ENCODE measurements around the gene IQGAP2. TPM values are rescaled to one million over a fixed set of nuclear protein-coding genes. Genes with fewer than 3 reads are reported as not detected.

Gene IQGAP2
- total and polyA plus RNA-seq, 2 of the 8 experiments (the other 6 are each of a cell fraction or from before 2014, with no cell fraction given), result 19.7 to 66.0 TPM

DNA sequence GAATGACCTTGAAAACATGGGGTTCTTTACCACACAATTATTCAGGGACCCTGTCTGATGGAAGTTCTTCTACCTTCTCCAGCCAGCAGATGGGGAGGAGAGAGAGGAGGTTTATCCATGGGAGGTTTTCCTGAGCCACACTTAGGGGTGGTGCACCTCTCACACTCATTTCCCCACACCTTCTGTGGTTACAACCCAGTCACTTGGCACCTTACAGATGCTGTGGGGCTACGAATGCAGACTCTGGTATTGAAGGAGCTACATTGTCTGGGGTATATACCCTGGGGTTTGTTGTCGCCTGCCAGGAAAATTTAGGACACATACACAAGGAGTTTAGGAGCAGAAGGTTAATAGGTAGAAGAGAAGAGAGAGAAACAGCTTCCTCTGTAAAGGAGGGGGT lies 152.6 kb downstream of the IQGAP2 start:
- Histone ChIP-seq H4K20me1 (replicated peaks in 1 of 2; ENCODE audit: control insufficient read depth in 1 of 2, insufficient read depth in 2 of 2, low read length in 2 of 2) (no peaks in the 10 kb centered on the region), H3K4ac (replicated peaks; ENCODE audit: insufficient read length, low read depth, low read length) (no peak overlapping the region), H3K27me3 (replicated peaks in 1 of 4; ENCODE audit: control insufficient read depth in 3 of 4, extremely low read depth in 1 of 4, insufficient read depth in 3 of 4, low read length in 3 of 4) (no peaks in the 10 kb centered on the region), H3K23me2 (ENCODE audit: low read depth, low read length) (no peaks in the 10 kb centered on the region), H3K14ac (ENCODE audit: insufficient read length) (no peak overlapping the region), H4K8ac (ENCODE audit: extremely low read depth, insufficient read depth, low read length) (no peak overlapping the region), H3K4me1 (replicated peaks in 1 of 4; ENCODE audit: control insufficient read depth in 3 of 4, insufficient read depth in 4 of 4, low read length in 3 of 4) (no peaks in the 10 kb centered on the region; a peak in 1 of 7 replicates), H4K91ac (replicated peaks; ENCODE audit: insufficient read length, low read length) (no peak overlapping the region), H3K79me1 (ENCODE audit: low read depth, low read length) (no peaks in the 10 kb centered on the region), H3K79me2 (ENCODE audit: control insufficient read depth in 1 of 2, insufficient read depth in 2 of 2, low read length in 2 of 2) (no peaks in the 10 kb centered on the region), H3K27ac (ENCODE audit: low read depth, low read length) (no peak overlapping the region), H3K9ac (replicated peaks in 1 of 4; ENCODE audit: extremely low read depth in 1 of 4, low read depth in 3 of 4, low read length in 3 of 4) (no peak overlapping the region), H2AFZ (ENCODE audit: low read length) (no peak overlapping the region), H2BK120ac (replicated peaks; ENCODE audit: low read depth, low read length) (no peak overlapping the region), H3K4me2 (ENCODE audit: insufficient read depth in 1 of 2, low read depth in 2 of 2, low read length in 2 of 2) (no peak overlapping the region), H2AK5ac (ENCODE audit: low read depth, low read length) (no peak overlapping the region), H3K56ac (replicated peaks; ENCODE audit: insufficient read length, low read depth, low read length) (no peak overlapping the region), H3K23ac (ENCODE audit: insufficient read length) (no peak overlapping the region), H3K18ac (ENCODE audit: extremely low read depth, low read length) (no peak overlapping the region), H2BK12ac (ENCODE audit: low read depth, low read length) (no peak overlapping the region), H2BK5ac (ENCODE audit: low read depth, low read length) (no peak overlapping the region), H3K4me3 (ENCODE audit: extremely low read depth in 1 of 4, insufficient read depth in 2 of 4, low read depth in 3 of 4, low read length in 4 of 4) (no peak overlapping the region), H2BK15ac (ENCODE audit: low read length) (no peak overlapping the region), H3K36me3 (ENCODE audit: control insufficient read depth in 2 of 4, insufficient read depth in 4 of 4, low read length in 3 of 4) (no peaks in the 10 kb centered on the region; a peak in 1 of 8 replicates), H2BK20ac (ENCODE audit: low read length) (no peak overlapping the region), H3K9me3 (ENCODE audit: insufficient read depth in 2 of 2, low read depth in 1 of 2, low read length in 1 of 2) (peaks cover 0 to 12% of the 10 kb centered on the region in 2 experiments; a peak in 2 of 4 replicates), H4K5ac (ENCODE audit: insufficient read length, low read depth, low read length) (no peak overlapping the region)
- WGBS, 2 experiments (ENCODE audit: extremely low coverage in 1 of 2, insufficient coverage in 1 of 2, insufficient read length in 1 of 2, insufficient replicate concordance in 2 of 2, low coverage in 1 of 2, low lambda C conversion rate in 2 of 2, missing lambda C conversion rate in 1 of 2), result 77% methylated on average over 2 of the region's 2 CpGs; no CpG with 5 or more reads in 1 of the 2 experiments
- DNase-seq (ENCODE audit: low read depth in 1 of 2, low spot score in 2 of 2), result no peak
- CTCF ChIA-PET (ENCODE audit: partially characterized antibody), result interaction anchor here (1.5 to 1.8 kb wide), 2 partner anchors 12 to 140 kb away, joined by 3 to 7 read pairs; no protein-coding TSS in a partner anchor
- FAIRE-seq, result no peak
- POLR2A ChIA-PET (ENCODE audit: partially characterized antibody), result interaction anchor here (1.6 kb wide), 1 partner anchor 8 kb away, joined by 4 read pairs; no protein-coding TSS in a partner anchor
- TF ChIP-seq KDM5A (IDR thresholded peaks at IDR 0.05; ENCODE audit: low read length) (no peak), SUZ12 (IDR thresholded peaks at IDR 0.05; ENCODE audit: low read length) (no peak), YY1 (IDR thresholded peaks at IDR 0.05; ENCODE audit: low read depth, low read length) (no peak), NANOG (IDR thresholded peaks at IDR 0.05; ENCODE audit: insufficient read depth, low read depth, low read length, poor library complexity, severe bottlenecking) (no peak), SIX5 (IDR thresholded peaks at IDR 0.05; ENCODE audit: low read depth, low read length) (no peak), ZNF274 (IDR thresholded peaks at IDR 0.05; ENCODE audit: borderline replicate concordance, extremely low read depth, low read length) (no peak), RNF2 (IDR thresholded peaks at IDR 0.05; ENCODE audit: borderline replicate concordance, low read depth, low read length, missing control alignments, poor library complexity, severe bottlenecking) (no peak), TBP (IDR thresholded peaks at IDR 0.05; ENCODE audit: low read depth, low read length) (no peak), JUN (IDR thresholded peaks at IDR 0.05; ENCODE audit: low read depth, low read length) (no peak), KDM1A (IDR thresholded peaks at IDR 0.05; ENCODE audit: borderline replicate concordance, low read length) (no peak), TEAD4 (IDR thresholded peaks at IDR 0.05; ENCODE audit: low read depth, low read length) (no peak), MAFK (IDR thresholded peaks at IDR 0.05; ENCODE audit: low read depth, low read length) (no peak), POU5F1 (IDR thresholded peaks at IDR 0.05; ENCODE audit: low read depth, low read length) (no peak), BCL11A (IDR thresholded peaks at IDR 0.05; ENCODE audit: low read depth in 2 of 2, low read length in 2 of 2) (no peak), CHD2 (IDR thresholded peaks at IDR 0.05; ENCODE audit: low read length) (no peak)

Measured in H1 (cell line).